Type B pancreatic cell (in vitro differentiated cells): ENCODE results near the gene SLC29A2. TPM values are rescaled to one million over a fixed set of nuclear protein-coding genes. Genes with fewer than 3 reads are reported as not detected.
A peak's percentile ranks its signal among the peaks of the same experiment; 100 is the strongest.
"Not testable (repeated sequence)": the region's sequence is repeated elsewhere in the genome, so short reads cannot be mapped to it uniquely, and the experiment has no call there.

ENCODE experiments used
- DNase-seq: peaks from one replicate; pipeline ENCODE4 v3.0.0; 2021; ENCODE audit warnings: mixed read lengths; ENCODE audit not compliant: unreplicated experiment; ENCODE audit errors: extremely low spot score
- H3K27ac Mint-ChIP-seq: 2 replicates; pipeline ENCODE4 v1.8.0; 2021; ENCODE audit warnings: mild to moderate bottlenecking, mixed read lengths
- H3K27me3 Mint-ChIP-seq: 2 replicates; pipeline ENCODE4 v1.8.0; 2021; ENCODE audit warnings: mixed read lengths
- H3K36me3 Mint-ChIP-seq: 2 replicates; pipeline ENCODE4 v1.8.0; 2021; ENCODE audit warnings: mixed read lengths
- H3K4me1 Mint-ChIP-seq: one replicate; pipeline ENCODE4 v1.8.0; 2021; ENCODE audit warnings: mixed read lengths; ENCODE audit not compliant: unreplicated experiment
- H3K4me3 Mint-ChIP-seq: 2 replicates; pipeline ENCODE4 v1.8.0; 2021; ENCODE audit warnings: mild to moderate bottlenecking, mixed read lengths
- H3K9me3 Mint-ChIP-seq: 2 replicates; pipeline ENCODE4 v1.8.0; 2021; ENCODE audit warnings: mixed read lengths
- total RNA-seq: library from RNA; stranded (reverse); gene quantifications from 2 replicates; pipeline ENCODE4 v1.2.1, GENCODE V29; 2021; ENCODE audit warnings: low replicate concordance
- TF ChIP-seq, protein P1 (sequence below): fragments of 200-600 bp; sonication (generic); conservative IDR thresholded peaks from 2 replicates; pipeline ENCODE4 v1.5.0; 2021; ENCODE audit warnings: antibody characterized with exemption, mild to moderate bottlenecking

SLC29A2 gene
- total RNA-seq, 1 donor from 2014 or later, result 22.2 TPM

- Mint-ChIP-seq H3K36me3 (no peaks in the 10 kb centered on the region), H3K4me1 (peaks cover 35% of the 10 kb centered on the region), H3K4me3 (no peak overlapping the region), H3K27me3 (no peaks in the 10 kb centered on the region), H3K27ac (peak overlapping the region; percentile 65), H3K9me3 (peaks cover 6% of the 10 kb centered on the region)
- DNase-seq, result no peak
- TF ChIP-seq, protein P1, sequence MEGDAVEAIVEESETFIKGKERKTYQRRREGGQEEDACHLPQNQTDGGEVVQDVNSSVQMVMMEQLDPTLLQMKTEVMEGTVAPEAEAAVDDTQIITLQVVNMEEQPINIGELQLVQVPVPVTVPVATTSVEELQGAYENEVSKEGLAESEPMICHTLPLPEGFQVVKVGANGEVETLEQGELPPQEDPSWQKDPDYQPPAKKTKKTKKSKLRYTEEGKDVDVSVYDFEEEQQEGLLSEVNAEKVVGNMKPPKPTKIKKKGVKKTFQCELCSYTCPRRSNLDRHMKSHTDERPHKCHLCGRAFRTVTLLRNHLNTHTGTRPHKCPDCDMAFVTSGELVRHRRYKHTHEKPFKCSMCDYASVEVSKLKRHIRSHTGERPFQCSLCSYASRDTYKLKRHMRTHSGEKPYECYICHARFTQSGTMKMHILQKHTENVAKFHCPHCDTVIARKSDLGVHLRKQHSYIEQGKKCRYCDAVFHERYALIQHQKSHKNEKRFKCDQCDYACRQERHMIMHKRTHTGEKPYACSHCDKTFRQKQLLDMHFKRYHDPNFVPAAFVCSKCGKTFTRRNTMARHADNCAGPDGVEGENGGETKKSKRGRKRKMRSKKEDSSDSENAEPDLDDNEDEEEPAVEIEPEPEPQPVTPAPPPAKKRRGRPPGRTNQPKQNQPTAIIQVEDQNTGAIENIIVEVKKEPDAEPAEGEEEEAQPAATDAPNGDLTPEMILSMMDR, result no peak
Measured at GRCh38 chr11:66322732-66323427, 48.7 kb downstream of the SLC29A2 start.

- TF ChIP-seq, protein P1, result no peak
- H3K4me1 Mint-ChIP-seq, result peaks cover 32% of the 10 kb centered on the region
- H3K36me3 Mint-ChIP-seq, result no peaks in the 10 kb centered on the region
- H3K27ac Mint-ChIP-seq, result no peak overlapping the region
- H3K4me3 Mint-ChIP-seq, result no peak overlapping the region
- DNase-seq, result no peak
- H3K9me3 Mint-ChIP-seq, result peaks cover 6% of the 10 kb centered on the region
- H3K27me3 Mint-ChIP-seq, result no peaks in the 10 kb centered on the region
Measured at GRCh38 chr11:66321606-66322005, 50.0 kb downstream of the SLC29A2 start.

DNA sequence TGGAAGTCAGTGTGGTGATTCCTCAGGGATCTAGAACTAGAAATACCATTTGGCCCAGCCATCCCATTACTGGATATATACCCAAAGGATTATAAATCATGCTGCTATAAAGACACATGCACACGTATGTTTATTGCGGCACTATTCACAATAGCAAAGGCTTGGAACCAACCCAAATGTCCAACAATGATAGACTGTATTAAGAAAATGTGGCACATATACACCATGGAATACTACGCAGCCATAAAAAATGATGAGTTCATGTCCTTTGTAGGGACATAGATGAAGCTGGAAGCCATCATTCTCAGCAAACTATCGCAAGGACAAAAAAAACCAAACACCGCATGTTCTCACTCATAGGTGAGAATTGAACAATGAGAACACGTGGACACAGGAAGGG is 50.8 kb downstream of the SLC29A2 start:
- not testable (repeated sequence) for H3K9me3 Mint-ChIP-seq, H3K36me3 Mint-ChIP-seq, H3K4me3 Mint-ChIP-seq, H3K27me3 Mint-ChIP-seq, H3K27ac Mint-ChIP-seq, DNase-seq
- peaks cover 30% of the 10 kb centered on the region for H3K4me1 Mint-ChIP-seq

- not testable (repeated sequence) for H3K4me3 Mint-ChIP-seq, H3K36me3 Mint-ChIP-seq, H3K27ac Mint-ChIP-seq, H3K27me3 Mint-ChIP-seq, H3K9me3 Mint-ChIP-seq, DNase-seq
- peaks cover 35% of the 10 kb centered on the region for H3K4me1 Mint-ChIP-seq
Measured at GRCh38 chr11:66320289-66320688, 51.3 kb downstream of the SLC29A2 start.

GRCh38 chr11:66318600-66318970 is 53.0 kb downstream of the SLC29A2 start:
- Mint-ChIP-seq H3K36me3 (no peaks in the 10 kb centered on the region), H3K4me3 (no peak overlapping the region), H3K9me3 (peaks cover 6% of the 10 kb centered on the region), H3K4me1 (peaks cover 37% of the 10 kb centered on the region), H3K27ac (peak overlapping the region; percentile 68), H3K27me3 (peaks cover 3% of the 10 kb centered on the region)
- no peak for DNase-seq
- TF ChIP-seq, protein P1, result no peak

GRCh38 chr11:66317723-66318599 is 53.6 kb downstream of the SLC29A2 start:
- peaks cover 3% of the 10 kb centered on the region for H3K27me3 Mint-ChIP-seq
- peaks cover 30% of the 10 kb centered on the region for H3K4me1 Mint-ChIP-seq
- peak overlapping the region; percentile 78 for H3K4me3 Mint-ChIP-seq
- no peak for DNase-seq
- peak overlapping the region; percentile 68 for H3K27ac Mint-ChIP-seq
- TF ChIP-seq, protein P1, result no peak
- peaks cover 6% of the 10 kb centered on the region for H3K9me3 Mint-ChIP-seq
- no peaks in the 10 kb centered on the region for H3K36me3 Mint-ChIP-seq
